Fibroblast of lung (primary cell): Measurements from ENCODE around the gene SNTN. TPM values are rescaled to one million over a fixed set of nuclear protein-coding genes. Genes with fewer than 3 reads are reported as not detected.

ENCODE experiments used
- DNase-seq, 2 donors: peaks; one replicate each; pipeline versions ENCODE4 v3.0.0 to v3.0.0-alpha.2; 2010; ENCODE audit warnings: low read depth in 2 of 2
- H2AFZ ChIP-seq: 2 replicates; pipeline ENCODE4 v1.5.1; 2012; ENCODE audit warnings: low read length, control low read depth, inconsistent platforms
- H3K27ac ChIP-seq: 2 replicates; pipeline ENCODE4 v1.5.1; 2011; ENCODE audit warnings: low read length, control low read depth; ENCODE audit not compliant: insufficient read depth
- H3K27me3 ChIP-seq: 2 replicates; pipeline ENCODE4 v1.5.1; 2011; ENCODE audit warnings: mild to moderate bottlenecking, low read length; ENCODE audit not compliant: control insufficient read depth, insufficient read depth
- H3K36me3 ChIP-seq: 2 replicates; pipeline ENCODE4 v1.5.1; 2011; ENCODE audit warnings: low read length; ENCODE audit not compliant: control insufficient read depth, insufficient read depth
- H3K4me1 ChIP-seq: 2 replicates; pipeline ENCODE4 v1.5.1; 2011; ENCODE audit warnings: low read length; ENCODE audit not compliant: control insufficient read depth, insufficient read depth; ENCODE audit errors: extremely low read depth
- H3K4me2 ChIP-seq: 2 replicates; pipeline ENCODE4 v1.5.1; 2011; ENCODE audit warnings: low read length, control low read depth; ENCODE audit not compliant: insufficient read depth; ENCODE audit errors: extremely low read depth
- H3K4me3 ChIP-seq, 4 experiments: fragments of 200-600 bp in 1 of 4; sonication (generic) in 1 of 4; replicated peaks in 1 of 4; 2 replicates each; pipeline ENCODE4 v1.5.1; 2011 to 2016; ENCODE audit warnings: low read length in 4 of 4, low read depth in 3 of 4, mild to moderate bottlenecking in 3 of 4, control low read depth in 2 of 4, inconsistent platforms in 1 of 4, mixed read lengths in 1 of 4; ENCODE audit not compliant: insufficient read depth in 1 of 4; ENCODE audit errors: control extremely low read depth in 1 of 4
- H3K79me2 ChIP-seq: 2 replicates; pipeline ENCODE4 v1.5.1; 2012; ENCODE audit warnings: mild to moderate bottlenecking, low read length, inconsistent platforms; ENCODE audit not compliant: control insufficient read depth, insufficient read depth
- H3K9ac ChIP-seq: 2 replicates; pipeline ENCODE4 v1.5.1; 2011; ENCODE audit warnings: mild to moderate bottlenecking, low read length, control low read depth; ENCODE audit not compliant: insufficient read depth
- H3K9me3 ChIP-seq: 2 replicates; pipeline ENCODE4 v1.5.1; 2012; ENCODE audit warnings: low read depth, low read length; ENCODE audit not compliant: control insufficient read depth, insufficient read depth
- H4K20me1 ChIP-seq: 2 replicates; pipeline ENCODE4 v1.5.1; 2011; ENCODE audit warnings: low read length; ENCODE audit not compliant: control insufficient read depth, insufficient read depth; ENCODE audit errors: extremely low read depth
- CTCF ChIP-seq, 2 donors: IDR thresholded peaks in 1 of 2; conservative IDR thresholded peaks in 1 of 2; 1 replicate in 1 of 2; 2 replicates in 1 of 2; pipeline ENCODE4 v1.5.1; 2011 to 2012; ENCODE audit warnings: low read length in 2 of 2, control low read depth in 1 of 2, inconsistent platforms in 1 of 2, low read depth in 1 of 2, mild to moderate bottlenecking in 1 of 2
- EZH2 ChIP-seq: IDR thresholded peaks from 2 replicates; pipeline ENCODE4 v1.5.1; 2012; ENCODE audit warnings: low read length, control low read depth, mild to moderate bottlenecking; ENCODE audit errors: missing control alignments
- polyA minus RNA-seq: library from RNA; depleted of rRNA, polyadenylated mRNA; stranded (reverse); fragments of >200 nt; gene quantifications from 2 replicates; pipeline ENCODE4 v1.2.3, GENCODE V29; 2011; ENCODE audit warnings: low replicate concordance
- polyA plus RNA-seq, 2 donors: library from polyadenylated mRNA; depleted of rRNA in 1 of 2; stranded (reverse) in 1 of 2; unstranded in 1 of 2; fragments of >200 nt; gene quantifications; 2 replicates each; pipeline ENCODE4 v1.2.1, GENCODE V29; 2011 to 2012; ENCODE audit warnings: missing spikeins in 1 of 2
- total RNA-seq: library from RNA; depleted of rRNA; stranded (reverse); fragments of >200 nt; gene quantifications from 2 replicates; pipeline ENCODE4 v1.2.1, GENCODE V29; 2014

The SNTN gene
- not detected in 2 replicates for total RNA-seq
- polyA plus RNA-seq: not detected in 2 replicates
- not detected in 2 replicates for polyA plus RNA-seq (2012)
- not detected in 2 replicates for polyA minus RNA-seq

GRCh38 chr3:63652066-63652725 is at the start of gene SNTN:
Gene SNTN (plus strand): TSS chr3:63652675. CDS start chr3:63652688, 13 bp downstream.
- Histone ChIP-seq H3K4me3 (no peak within 1 kb of the TSS), H2AFZ (no peak within 1 kb of the TSS), H3K36me3 (no peaks in the 10 kb centered on the region), H3K9ac (no peak within 1 kb of the TSS), H3K9me3 (no peaks in the 10 kb centered on the region), H3K4me2 (no peak within 1 kb of the TSS), H3K27me3 (no peaks in the 10 kb centered on the region), H4K20me1 (no peaks in the 10 kb centered on the region), H3K79me2 (no peaks in the 10 kb centered on the region), H3K4me1 (peaks cover 2% of the 10 kb centered on the region), H3K27ac (no peak within 1 kb of the TSS)
- TF ChIP-seq CTCF (conservative IDR thresholded peaks at IDR 0.05 in 1 of 2, IDR thresholded peaks at IDR 0.05 in 1 of 2; ENCODE audit: low read depth in 1 of 2, low read length in 2 of 2): no peak
- TF ChIP-seq EZH2: no peak
- DNase-seq: no peak

GRCh38 chr3:63607716-63608115 is 44.8 kb upstream of the SNTN start:
- Histone ChIP-seq H4K20me1 (no peaks in the 10 kb centered on the region), H3K27ac (no peak overlapping the region), H3K4me2 (no peak overlapping the region), H3K79me2 (no peaks in the 10 kb centered on the region), H3K9me3 (no peaks in the 10 kb centered on the region), H3K27me3 (no peaks in the 10 kb centered on the region), H3K4me1 (no peaks in the 10 kb centered on the region), H3K4me3 (no peak overlapping the region), H2AFZ (no peak overlapping the region), H3K9ac (no peak overlapping the region), H3K36me3 (no peaks in the 10 kb centered on the region)
- DNase-seq: no peak
- TF ChIP-seq CTCF (conservative IDR thresholded peaks at IDR 0.05 in 1 of 2, IDR thresholded peaks at IDR 0.05 in 1 of 2; ENCODE audit: low read depth in 1 of 2, low read length in 2 of 2) (no peak), EZH2 (no peak)

GRCh38 chr3:63609408-63609807 is 43.1 kb upstream of the SNTN start:
- Histone ChIP-seq H3K27me3 (no peaks in the 10 kb centered on the region), H3K9ac (no peak overlapping the region), H3K4me2 (no peak overlapping the region), H3K4me1 (no peaks in the 10 kb centered on the region), H4K20me1 (no peaks in the 10 kb centered on the region), H3K4me3 (no peak overlapping the region), H3K36me3 (no peaks in the 10 kb centered on the region), H3K27ac (no peak overlapping the region), H3K9me3 (no peaks in the 10 kb centered on the region), H3K79me2 (no peaks in the 10 kb centered on the region), H2AFZ (no peak overlapping the region)
- DNase-seq: no peak
- TF ChIP-seq EZH2: no peak
